RCC 7860 (cell line): Measurements from ENCODE around the gene SLX9.

Experiments used
- DNase-seq: peaks from one replicate; pipeline ENCODE4 v3.0.0-alpha.2; 2015; ENCODE audit warnings: low spot score
- FAIRE-seq: peaks from 2 replicates; lab custom pipeline; 2012; peaks lifted over from hg19 to GRCh38; lab: Jason Lieb, UNC

SLX9 gene

GRCh38 chr21:44929242-44929798 is 10.5 kb upstream of the SLX9 start:
- FAIRE-seq (no peak), DNase-seq (no peak)

- no peak for FAIRE-seq
- no peak for DNase-seq
Observed at GRCh38 chr21:44929799-44930542, 9.9 kb upstream of the SLX9 start.

DNA sequence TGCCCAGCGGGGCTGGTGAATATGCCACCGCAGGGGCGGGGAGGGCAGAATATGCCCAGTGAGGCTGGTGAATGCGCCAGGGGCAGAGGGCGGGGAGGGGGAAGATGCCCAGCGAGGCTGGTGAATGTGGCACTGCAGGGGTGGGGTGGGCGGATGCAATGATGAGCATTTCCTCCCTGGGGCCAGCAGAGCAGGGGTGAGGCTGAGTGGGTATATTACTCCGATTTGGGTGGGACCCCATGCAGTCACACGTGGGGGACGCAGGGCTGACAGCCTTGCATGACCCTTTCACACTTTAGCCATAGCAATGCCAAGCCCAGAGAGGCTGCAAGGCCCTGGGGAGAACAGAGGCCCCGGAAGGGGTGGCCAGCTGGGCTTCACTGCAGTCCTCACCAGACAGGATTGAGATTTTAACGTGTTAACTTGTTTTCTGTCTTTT is 9.3 kb upstream of the SLX9 start:
- FAIRE-seq (no peak), DNase-seq (no peak)

DNA sequence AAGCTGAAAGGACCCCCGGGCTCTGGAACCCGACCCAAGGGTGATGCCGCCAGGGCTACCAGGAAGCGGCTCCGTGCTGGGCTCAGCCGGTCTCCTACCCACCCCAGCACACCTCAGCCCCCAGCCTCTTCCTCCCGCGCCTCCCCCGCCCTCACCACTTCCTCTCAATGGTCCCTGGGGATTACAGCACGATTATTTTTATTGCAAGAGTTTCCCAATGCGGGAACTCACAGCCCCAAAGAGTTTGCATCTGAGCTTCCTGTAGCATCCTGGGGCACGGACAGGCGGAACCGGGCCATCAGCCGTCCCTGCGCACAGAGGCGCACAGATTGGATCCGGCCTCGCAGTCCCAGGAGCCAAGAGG is 8.7 kb upstream of the SLX9 start:
- DNase-seq: no peak
- no peak for FAIRE-seq

DNA sequence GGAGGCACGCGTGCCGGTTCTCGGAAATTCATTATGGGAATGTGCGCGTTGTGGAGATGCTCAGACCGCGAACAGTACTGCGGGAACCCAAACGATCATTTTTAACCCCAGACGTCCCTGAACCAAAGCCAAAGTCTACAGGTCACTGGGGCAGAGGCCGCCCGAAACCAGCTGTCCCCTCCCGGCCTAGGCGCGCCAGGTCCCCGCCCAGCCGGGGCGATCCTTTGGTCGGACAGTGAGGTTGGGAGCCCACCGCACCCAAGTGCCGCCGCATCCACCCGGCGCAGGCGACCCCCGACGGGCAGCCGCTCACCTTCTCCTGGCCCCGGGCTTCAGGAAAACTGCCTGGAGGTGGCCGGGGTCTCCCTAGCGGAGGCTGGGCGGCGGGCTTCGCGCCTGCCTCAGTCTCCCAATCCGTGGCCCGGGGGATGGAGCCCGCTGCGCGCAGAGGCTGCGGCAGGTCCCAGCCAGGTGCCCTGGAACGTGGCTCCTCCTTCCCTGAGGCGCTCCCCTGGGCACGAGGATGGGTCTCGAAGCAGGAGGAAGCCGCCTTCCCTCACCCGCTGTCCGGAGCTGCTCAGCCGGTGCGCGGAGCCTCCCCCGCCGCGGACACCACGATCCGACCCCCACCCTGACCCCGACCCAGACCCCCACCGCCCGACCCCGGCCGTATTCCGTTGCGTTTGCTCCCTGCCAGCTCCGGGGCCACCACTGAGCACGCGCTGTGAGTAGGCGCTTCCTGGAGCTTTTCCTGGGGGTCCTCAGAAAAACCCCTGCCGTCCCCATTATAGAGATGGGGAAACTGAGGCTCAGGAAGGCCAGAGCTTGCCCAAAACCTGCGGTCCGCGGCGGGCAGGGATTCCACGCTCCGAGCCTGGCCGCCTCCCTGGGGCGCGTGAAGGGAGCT is 8.1 kb upstream of the SLX9 start:
- DNase-seq (no peak), FAIRE-seq (no peak)

- DNase-seq: no peak
- FAIRE-seq: no peak
Observed at GRCh38 chr21:44932408-44933181, 7.2 kb upstream of the SLX9 start.

GRCh38 chr21:44933199-44933917 is 6.5 kb upstream of the SLX9 start:
- FAIRE-seq (no peak), DNase-seq (no peak)

- DNase-seq (no peak), FAIRE-seq (no peak)
Observed at GRCh38 chr21:44933918-44934260, 5.9 kb upstream of the SLX9 start.

- no peak for FAIRE-seq
- no peak for DNase-seq
Observed at GRCh38 chr21:44934276-44934675, 5.6 kb upstream of the SLX9 start.

DNA sequence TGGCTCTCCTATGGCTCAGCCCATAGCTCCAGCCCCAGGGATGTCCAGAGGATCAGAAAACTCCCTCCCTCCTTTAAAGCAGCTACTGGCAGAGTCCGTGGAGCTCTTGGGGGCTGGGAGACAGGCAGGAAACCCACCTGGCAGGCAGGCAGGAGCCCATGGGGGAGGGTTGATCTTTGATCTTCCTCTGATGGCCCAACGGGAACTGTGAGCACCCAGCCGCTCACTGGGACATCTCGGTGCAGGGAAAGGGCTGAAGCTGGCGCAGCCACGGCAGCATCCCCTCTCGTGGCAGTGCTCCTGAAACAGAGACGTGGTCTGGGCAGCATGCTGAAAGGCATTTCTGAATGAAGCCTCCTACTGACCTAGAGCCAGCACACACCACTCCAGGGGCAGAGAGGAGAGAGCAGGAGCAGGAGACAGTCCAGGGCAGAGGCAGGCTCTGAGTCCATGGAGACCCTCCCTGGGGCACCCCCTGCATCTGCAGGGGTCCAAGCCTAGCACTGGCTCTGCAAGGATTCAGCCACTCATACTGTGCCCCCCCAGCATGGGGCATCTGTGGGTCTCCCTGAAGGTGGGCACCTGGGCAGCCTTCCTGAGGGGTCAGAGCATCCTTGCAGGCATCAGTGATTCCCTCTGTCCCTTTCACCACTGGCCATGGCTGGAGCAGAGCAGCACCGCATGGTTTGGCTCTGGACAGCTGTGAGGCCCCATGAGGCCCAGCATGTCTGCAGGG is 4.9 kb upstream of the SLX9 start:
- no peak for FAIRE-seq

DNA sequence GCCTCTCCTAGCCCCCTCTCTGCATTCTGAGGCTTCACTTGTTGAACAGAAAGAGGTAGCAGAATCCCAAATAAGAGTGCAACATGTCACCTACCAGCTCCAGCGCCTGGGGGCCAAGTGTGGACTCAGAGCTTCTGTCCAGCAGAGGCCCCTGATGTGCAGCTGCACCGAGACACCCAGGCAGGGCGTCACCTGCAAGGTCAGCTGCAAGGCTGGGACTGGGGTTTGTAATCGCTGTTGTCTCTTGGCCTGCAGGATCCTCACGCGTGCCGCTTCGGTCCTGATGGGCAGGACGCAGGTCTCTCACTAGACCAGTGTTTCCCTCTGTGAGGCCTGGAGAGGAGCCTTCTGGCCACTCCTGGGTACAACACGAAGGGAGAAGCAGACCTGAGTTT is 4.3 kb upstream of the SLX9 start:
- FAIRE-seq (no peak), DNase-seq (no peak)

More for the DNA sequence above, 4.9 kb upstream of the SLX9 start:
- DNase-seq: no peak

GRCh38 chr21:44938772-44939531 is 877 bp upstream of the SLX9 start:
- DNase-seq (no peak), FAIRE-seq (no peak)

GRCh38 chr21:44940116-44940631 is 345 bp downstream of the SLX9 start:
- DNase-seq (no peak), FAIRE-seq (no peak)

DNA sequence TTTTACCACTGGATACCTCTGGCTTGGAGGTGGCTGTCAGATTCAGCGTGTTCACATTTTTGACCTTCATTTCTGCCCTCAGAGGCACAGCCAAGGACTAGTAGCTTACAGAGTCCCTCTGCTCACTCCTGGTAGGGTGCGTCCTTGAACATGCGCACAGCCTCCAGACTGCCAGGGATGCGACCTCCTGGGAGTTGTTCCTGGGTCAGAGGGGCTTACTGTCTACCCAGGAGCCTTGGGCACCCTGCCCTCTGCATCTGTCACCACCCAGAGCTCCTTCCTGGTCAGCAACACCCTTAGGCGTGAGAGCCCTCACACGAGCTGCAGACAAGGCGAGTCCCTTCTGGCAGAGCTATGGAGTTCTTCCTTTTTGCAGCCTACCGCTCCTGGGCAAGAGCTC is 1.7 kb downstream of the SLX9 start:
- DNase-seq: no peak
- FAIRE-seq: no peak

DNA sequence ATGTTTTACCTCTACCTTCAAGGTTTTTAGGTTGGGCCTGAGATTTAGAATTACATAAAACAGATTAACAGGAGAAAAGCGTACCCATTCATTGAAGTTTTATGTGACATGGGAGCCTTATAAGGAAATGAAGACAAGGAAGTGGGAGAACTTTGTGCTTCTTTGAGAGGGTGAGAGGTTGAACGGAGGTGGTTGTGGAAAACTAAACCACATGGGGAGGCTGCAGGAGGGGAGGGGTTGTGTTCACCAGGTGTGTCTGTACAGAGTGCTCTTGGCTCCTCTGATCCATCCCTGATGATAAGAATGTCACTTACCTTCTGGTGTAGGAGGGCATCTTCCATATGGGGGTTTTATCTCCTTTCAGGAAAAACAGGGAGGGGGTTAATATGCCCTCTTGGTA is 2.7 kb downstream of the SLX9 start:
- FAIRE-seq (no peak), DNase-seq (no peak)

DNA sequence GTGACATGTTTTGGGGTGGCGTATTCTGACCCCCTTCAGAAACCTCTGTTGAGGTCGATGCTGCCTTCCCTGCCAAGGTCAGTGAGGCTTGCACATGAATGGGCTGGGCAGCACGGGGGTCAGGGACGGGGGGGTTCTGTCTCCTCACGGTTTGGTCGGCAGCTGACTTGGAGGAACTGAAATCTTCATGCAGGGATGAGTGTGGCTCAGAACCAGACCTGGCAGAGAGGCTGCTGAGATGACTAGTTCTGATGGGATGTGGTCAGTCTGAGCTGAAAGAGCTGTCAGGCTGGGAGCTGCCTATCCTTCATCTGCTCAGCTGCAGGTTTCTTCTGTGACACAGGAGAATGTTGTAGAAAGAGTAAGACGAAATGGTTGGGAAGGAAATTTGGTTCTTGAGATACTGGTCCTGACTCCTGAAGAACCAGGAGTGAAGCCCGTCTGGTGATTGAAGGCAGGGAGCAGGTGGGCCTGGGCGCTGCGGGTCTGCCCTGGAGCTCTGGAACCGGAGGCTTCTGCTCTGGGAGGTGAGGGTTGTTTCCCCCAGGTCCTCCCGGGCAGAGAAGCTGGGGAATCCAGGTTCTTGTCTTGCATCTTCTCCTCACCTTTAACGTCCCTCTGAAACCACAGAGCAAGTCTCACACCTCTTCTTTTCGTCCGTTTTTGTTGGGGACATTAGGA is 3.3 kb downstream of the SLX9 start:
- FAIRE-seq (no peak), DNase-seq (no peak)

DNA sequence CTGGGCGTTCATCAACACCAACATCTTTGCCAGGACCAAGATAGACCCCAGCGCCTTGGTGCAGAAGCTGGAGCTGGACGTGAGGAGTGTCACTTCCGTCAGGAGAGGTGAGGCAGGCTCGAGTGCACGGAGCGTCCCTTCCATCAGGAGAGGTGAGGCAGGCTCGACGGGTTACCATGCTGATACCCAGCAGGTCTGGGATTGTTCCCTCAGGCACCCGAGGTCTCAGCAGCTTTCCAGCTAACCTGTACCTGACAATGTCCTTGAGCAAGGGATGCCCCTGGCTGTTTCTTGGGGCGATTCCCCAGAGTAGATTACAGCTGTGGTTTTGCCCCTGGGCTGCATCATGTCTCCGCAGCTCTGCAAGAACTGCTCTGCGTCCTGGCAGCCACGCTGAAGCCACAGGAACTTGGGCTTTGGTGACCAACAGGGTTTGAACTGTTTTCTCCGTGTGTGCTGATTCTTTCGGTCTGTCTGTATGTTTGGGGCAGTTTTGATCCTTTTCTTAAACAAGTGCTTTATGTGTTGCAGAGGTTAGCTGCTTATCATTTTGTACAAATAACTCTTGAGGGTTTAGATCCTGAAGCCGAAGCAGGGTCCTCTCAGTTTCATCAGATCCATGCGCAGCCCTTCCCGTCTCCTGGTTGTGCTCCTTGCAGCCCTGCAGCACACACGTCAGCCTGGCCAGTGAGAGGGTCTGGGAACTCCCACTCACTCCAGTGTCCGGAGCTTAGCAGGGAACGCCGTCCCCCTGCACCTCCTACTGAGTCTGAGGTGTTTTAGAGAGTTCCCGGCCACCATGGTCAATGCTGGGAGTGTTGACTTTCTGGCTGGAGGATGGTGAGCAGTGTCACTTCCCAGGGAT is 4.1 kb downstream of the SLX9 start:
- no peak for FAIRE-seq

More for the DNA sequence above, 4.1 kb downstream of the SLX9 start:
- DNase-seq: no peak
